ENCODE measurements around the gene XPOT.

XPOT gene

DNA sequence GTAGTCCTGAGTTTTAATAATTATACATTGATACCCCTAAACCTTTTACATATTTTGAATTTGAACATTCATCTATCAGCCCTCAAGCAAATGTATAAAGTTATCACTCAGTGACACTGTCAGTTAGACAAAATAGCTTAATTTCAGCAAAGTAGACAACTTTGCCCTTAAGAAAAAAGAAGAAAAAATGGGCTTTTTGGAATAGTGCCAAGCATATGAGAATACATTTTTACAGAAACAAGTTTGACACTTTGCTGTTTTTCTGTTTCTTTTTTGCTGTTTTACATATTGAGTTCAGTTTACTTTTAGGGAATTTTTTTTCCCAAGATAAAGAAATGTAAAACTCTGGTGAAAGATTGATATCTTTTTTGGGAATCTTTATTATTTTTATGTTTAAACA is 62.0 kb downstream of the XPOT start:
- Histone ChIP-seq H3K36me3 (ENCODE audit: low read depth) (peaks cover 78% of the 10 kb centered on the region), H3K4me1 (ENCODE audit: insufficient read depth, poor library complexity, severe bottlenecking) (peaks cover 7% of the 10 kb centered on the region), H3K27ac (ENCODE audit: poor library complexity, severe bottlenecking) (no peak overlapping the region), H3K27me3 (ENCODE audit: insufficient read depth, poor library complexity, severe bottlenecking) (no peaks in the 10 kb centered on the region), H3K9me3 (ENCODE audit: severe bottlenecking) (no peaks in the 10 kb centered on the region), H3K4me3 (ENCODE audit: severe bottlenecking) (no peak overlapping the region)
- DNase-seq (ENCODE audit: low spot score) (no peak), ATAC-seq (ENCODE audit: low read depth) (no peak)
- TF ChIP-seq CTCF (IDR thresholded peaks at IDR 0.05; ENCODE audit: poor library complexity, severe bottlenecking) = no peak

DNA sequence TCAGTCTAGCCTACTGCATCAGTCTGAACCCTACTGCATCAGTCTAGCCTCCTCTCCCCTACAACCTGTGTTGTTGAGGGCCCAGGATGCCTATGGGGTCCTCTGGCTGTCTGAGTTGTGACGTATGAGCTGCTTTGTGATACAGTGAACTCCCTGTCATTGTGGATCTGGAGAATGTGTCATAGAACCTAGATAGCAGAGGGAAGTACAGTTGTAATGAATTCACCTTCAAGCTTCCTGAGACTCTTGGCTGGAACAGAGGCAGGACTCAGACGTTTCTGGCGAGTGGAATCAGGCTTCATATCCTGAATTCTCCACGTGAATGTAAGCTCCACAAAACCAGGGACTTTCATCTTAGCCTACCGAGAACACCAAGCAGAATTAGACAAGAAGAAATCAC is 64.8 kb downstream of the XPOT start:
- Histone ChIP-seq H3K4me1 (ENCODE audit: insufficient read depth, poor library complexity, severe bottlenecking) (no peaks in the 10 kb centered on the region), H3K36me3 (ENCODE audit: low read depth) (peaks cover 86% of the 10 kb centered on the region), H3K27ac (ENCODE audit: poor library complexity, severe bottlenecking) (no peak overlapping the region), H3K4me3 (ENCODE audit: severe bottlenecking) (no peak overlapping the region), H3K9me3 (ENCODE audit: severe bottlenecking) (no peaks in the 10 kb centered on the region), H3K27me3 (ENCODE audit: insufficient read depth, poor library complexity, severe bottlenecking) (no peaks in the 10 kb centered on the region)
- TF ChIP-seq CTCF (IDR thresholded peaks at IDR 0.05; ENCODE audit: poor library complexity, severe bottlenecking) = no peak
- DNase-seq (ENCODE audit: low spot score) (no peak), ATAC-seq (ENCODE audit: low read depth) (no peak)

DNA sequence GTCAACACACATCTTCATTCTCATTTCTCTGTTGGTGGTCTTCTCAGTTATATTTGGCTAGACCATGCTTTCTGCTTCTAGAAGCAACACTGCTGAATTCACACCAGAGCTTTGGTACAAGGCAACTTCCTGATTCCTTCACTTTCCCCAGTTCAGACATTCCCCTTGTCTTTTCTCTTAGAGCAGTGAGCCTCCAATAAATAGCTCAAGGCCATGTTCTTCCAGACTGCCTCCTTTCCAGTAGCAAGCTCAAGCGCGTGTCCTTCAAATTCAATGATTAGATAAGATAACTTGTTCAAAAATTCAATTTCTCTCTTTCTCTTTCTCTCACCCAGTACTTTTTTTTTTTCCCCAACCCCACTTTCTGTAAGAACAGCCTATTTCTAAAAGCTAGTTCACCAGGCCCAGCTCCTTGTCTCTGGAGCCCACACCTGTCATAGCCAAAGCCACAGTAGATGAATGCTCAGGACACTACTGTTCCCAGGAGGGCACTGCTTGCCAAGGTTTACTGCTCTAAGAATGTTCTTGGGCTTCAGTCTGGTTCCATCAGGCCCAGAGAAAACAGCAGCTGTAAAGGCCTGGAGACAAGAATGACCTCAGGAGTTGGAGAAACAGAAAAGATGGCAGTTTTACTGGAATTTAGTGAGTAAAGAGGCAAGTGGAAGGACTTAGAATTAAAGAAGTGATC is 65.4 kb downstream of the XPOT start:
- H3K27ac ChIP-seq (ENCODE audit: poor library complexity, severe bottlenecking) = no peak overlapping the region
- no peaks in the 10 kb centered on the region for H3K9me3 ChIP-seq (ENCODE audit: severe bottlenecking)
- no peak for TF ChIP-seq CTCF (IDR thresholded peaks at IDR 0.05; ENCODE audit: poor library complexity, severe bottlenecking)
- DNase-seq (ENCODE audit: low spot score) (no peak), ATAC-seq (ENCODE audit: low read depth) (no peak)
- no peak overlapping the region for H3K4me3 ChIP-seq (ENCODE audit: severe bottlenecking)
- H3K4me1 ChIP-seq (ENCODE audit: insufficient read depth, poor library complexity, severe bottlenecking) = no peaks in the 10 kb centered on the region
- H3K27me3 ChIP-seq (ENCODE audit: insufficient read depth, poor library complexity, severe bottlenecking) = no peaks in the 10 kb centered on the region
- H3K36me3 ChIP-seq (ENCODE audit: low read depth) = peaks cover 86% of the 10 kb centered on the region

GRCh38 chr12:64470495-64470894 is 66.3 kb downstream of the XPOT start:
- TF ChIP-seq CTCF (IDR thresholded peaks at IDR 0.05; ENCODE audit: poor library complexity, severe bottlenecking) = no peak
- DNase-seq (ENCODE audit: low spot score) (no peak), ATAC-seq (ENCODE audit: low read depth) (no peak)
- no peak overlapping the region for H3K27ac ChIP-seq (ENCODE audit: poor library complexity, severe bottlenecking)
- no peak overlapping the region for H3K4me3 ChIP-seq (ENCODE audit: severe bottlenecking)
- H3K27me3 ChIP-seq (ENCODE audit: insufficient read depth, poor library complexity, severe bottlenecking) = no peaks in the 10 kb centered on the region
- H3K36me3 ChIP-seq (ENCODE audit: low read depth) = peaks cover 88% of the 10 kb centered on the region
- H3K9me3 ChIP-seq (ENCODE audit: severe bottlenecking) = no peaks in the 10 kb centered on the region
- no peaks in the 10 kb centered on the region for H3K4me1 ChIP-seq (ENCODE audit: insufficient read depth, poor library complexity, severe bottlenecking)

DNA sequence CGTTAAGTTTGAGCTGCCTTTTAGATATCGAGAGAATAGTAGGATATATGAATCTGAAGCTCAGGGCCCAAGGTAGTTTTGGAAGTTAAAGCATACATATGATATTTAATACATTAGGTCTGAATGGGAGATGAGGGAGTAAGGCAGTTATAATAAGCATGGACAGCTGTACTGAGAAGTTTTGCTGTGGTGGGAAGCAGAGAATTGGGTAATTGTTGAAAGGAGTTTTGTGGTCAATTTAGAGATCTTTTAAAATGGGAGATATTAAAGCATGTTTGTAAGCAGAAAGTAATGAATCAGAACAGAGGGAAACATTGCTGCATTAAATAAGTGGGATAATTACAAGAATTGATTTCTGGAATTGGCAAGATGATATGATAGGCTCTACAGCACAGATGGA is 69.0 kb downstream of the XPOT start:
- no peak for DNase-seq (ENCODE audit: low spot score)
- no peak for ATAC-seq (ENCODE audit: low read depth)
- Histone ChIP-seq H3K9me3 (ENCODE audit: severe bottlenecking) (no peaks in the 10 kb centered on the region), H3K27ac (ENCODE audit: poor library complexity, severe bottlenecking) (no peak overlapping the region), H3K36me3 (ENCODE audit: low read depth) (peaks cover 79% of the 10 kb centered on the region), H3K4me1 (ENCODE audit: insufficient read depth, poor library complexity, severe bottlenecking) (no peaks in the 10 kb centered on the region), H3K27me3 (ENCODE audit: insufficient read depth, poor library complexity, severe bottlenecking) (no peaks in the 10 kb centered on the region), H3K4me3 (ENCODE audit: severe bottlenecking) (no peak overlapping the region)
- no peak for TF ChIP-seq CTCF (IDR thresholded peaks at IDR 0.05; ENCODE audit: poor library complexity, severe bottlenecking)
